ENCODE results near the gene LIN9. TPM values are rescaled to one million over a fixed set of nuclear protein-coding genes. Genes with fewer than 3 reads are reported as not detected.
A peak's percentile ranks its signal among the peaks of the same experiment; 100 is the strongest.

Gene LIN9, protein sequence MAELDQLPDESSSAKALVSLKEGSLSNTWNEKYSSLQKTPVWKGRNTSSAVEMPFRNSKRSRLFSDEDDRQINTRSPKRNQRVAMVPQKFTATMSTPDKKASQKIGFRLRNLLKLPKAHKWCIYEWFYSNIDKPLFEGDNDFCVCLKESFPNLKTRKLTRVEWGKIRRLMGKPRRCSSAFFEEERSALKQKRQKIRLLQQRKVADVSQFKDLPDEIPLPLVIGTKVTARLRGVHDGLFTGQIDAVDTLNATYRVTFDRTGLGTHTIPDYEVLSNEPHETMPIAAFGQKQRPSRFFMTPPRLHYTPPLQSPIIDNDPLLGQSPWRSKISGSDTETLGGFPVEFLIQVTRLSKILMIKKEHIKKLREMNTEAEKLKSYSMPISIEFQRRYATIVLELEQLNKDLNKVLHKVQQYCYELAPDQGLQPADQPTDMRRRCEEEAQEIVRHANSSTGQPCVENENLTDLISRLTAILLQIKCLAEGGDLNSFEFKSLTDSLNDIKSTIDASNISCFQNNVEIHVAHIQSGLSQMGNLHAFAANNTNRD
- 1 to 10 TPM; 5.0 to 9.9 (median 7.4) TPM for total RNA-seq
- polyA plus RNA-seq = 6.7 TPM
- long read RNA-seq, donor 1, transcript LIN9-201 (15 exons, 3,567 nt) = major isoform, 26 of 37 reads
- long read RNA-seq, donor 1, partial matches to known transcripts = 2 of 37 reads
- long read RNA-seq, donor 1, other reads (novel, unspliced or antisense) = 3 of 37 reads
- long read RNA-seq, donor 2, partial matches to known transcripts = 1 of 7 reads
- long read RNA-seq, donor 2, other reads (novel, unspliced or antisense) = 1 of 7 reads
- long read RNA-seq, donor 3, transcript LIN9-201 (15 exons, 3,567 nt) = major isoform, 19 of 30 reads
- long read RNA-seq, donor 3, partial matches to known transcripts = 2 of 30 reads
- long read RNA-seq, donor 3, other reads (novel, unspliced or antisense) = 3 of 30 reads
- long read RNA-seq, donor 4, transcript LIN9-201 (15 exons, 3,567 nt) = major isoform, 6 of 9 reads
- long read RNA-seq, donor 4, partial matches to known transcripts = 0 of 9 reads
- long read RNA-seq, donor 4, other reads (novel, unspliced or antisense) = 2 of 9 reads

GRCh38 chr1:226308723-226309397 lies at the start of gene LIN9:
TSS of gene LIN9 (minus strand) at chr1:226309164. CDS start at chr1:226309139, 25 bp downstream.
- H3K27ac ChIP-seq (ENCODE audit: low read length) = peak within 1 kb of the TSS; percentile 88
- under 1% methylated on average over 77 of the region's 77 CpGs for WGBS
- intact Hi-C loops (cut with DNase I) = no loop called here
- DNase-seq (peak; percentile 90 to 97 (median 96)), ATAC-seq (peak; percentile 92 to 93)
- no peaks in the 10 kb centered on the region for H3K4me1 ChIP-seq (ENCODE audit: control insufficient read depth, insufficient read depth, low read length)
- H3K4me3 ChIP-seq (ENCODE audit: low read length) = peak within 1 kb of the TSS; percentile 98
- H3K9me3 ChIP-seq (ENCODE audit: control insufficient read depth, low read length) = no peaks in the 10 kb centered on the region
- H3K27me3 ChIP-seq (ENCODE audit: control insufficient read depth, insufficient read depth) = no peaks in the 10 kb centered on the region

DNA sequence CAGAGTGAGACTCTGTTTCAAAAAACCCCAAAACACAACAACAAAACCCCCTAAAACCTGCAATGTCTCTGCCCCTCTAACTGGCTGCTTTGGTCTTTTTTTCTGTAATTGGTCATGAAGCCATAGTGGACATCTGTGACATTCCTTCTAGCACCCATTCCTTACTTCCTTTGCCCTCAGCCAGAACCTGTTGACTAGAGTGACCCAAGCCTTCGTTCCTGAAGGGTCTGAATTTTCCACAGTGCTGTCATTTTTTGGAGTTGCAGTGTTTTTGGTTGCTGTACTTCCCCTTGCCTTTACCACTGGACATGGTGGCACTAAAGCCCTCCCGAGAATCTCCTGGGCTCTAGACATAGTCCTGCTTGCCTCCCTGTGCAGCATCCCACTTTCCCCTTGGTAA lies 48.5 kb upstream of the LIN9 start:
- intact Hi-C loops (cut with DNase I) = no loop called here
- no peak overlapping the region for H3K4me3 ChIP-seq (ENCODE audit: low read length)
- H3K27ac ChIP-seq (ENCODE audit: low read length) = no peak overlapping the region
- H3K4me1 ChIP-seq (ENCODE audit: control insufficient read depth, insufficient read depth, low read length) = peaks cover 5% of the 10 kb centered on the region
- no peak for DNase-seq
- no peaks in the 10 kb centered on the region for H3K27me3 ChIP-seq (ENCODE audit: control insufficient read depth, insufficient read depth)
- H3K9me3 ChIP-seq (ENCODE audit: control insufficient read depth, low read length) = no peaks in the 10 kb centered on the region
- ATAC-seq = no peak
- 93% methylated on average over 2 of the region's 2 CpGs for WGBS

- WGBS = 65% methylated on average over 6 of the region's 6 CpGs
- Histone ChIP-seq H3K9me3 (ENCODE audit: control insufficient read depth, low read length) (no peaks in the 10 kb centered on the region), H3K27me3 (ENCODE audit: control insufficient read depth, insufficient read depth) (no peaks in the 10 kb centered on the region), H3K27ac (ENCODE audit: low read length) (peak overlapping the region; percentile 50), H3K4me3 (ENCODE audit: low read length) (no peak overlapping the region), H3K4me1 (ENCODE audit: control insufficient read depth, insufficient read depth, low read length) (peaks cover 5% of the 10 kb centered on the region)
- peak; percentile 20 to 79 (median 65) for DNase-seq
- intact Hi-C loops (cut with DNase I) = no loop called here
- peak; percentile 82 to 86 for ATAC-seq
These were observed 46.9 kb upstream of the LIN9 start for GRCh38 chr1:226355669-226356551.

GRCh38 chr1:226355016-226355415 lies 46.1 kb upstream of the LIN9 start:
- 94% methylated on average over 10 of the region's 10 CpGs for WGBS
- DNase-seq (no peak), ATAC-seq (no peak)
- Histone ChIP-seq H3K4me3 (ENCODE audit: low read length) (no peak overlapping the region), H3K9me3 (ENCODE audit: control insufficient read depth, low read length) (no peaks in the 10 kb centered on the region), H3K4me1 (ENCODE audit: control insufficient read depth, insufficient read depth, low read length) (peaks cover 5% of the 10 kb centered on the region), H3K27ac (ENCODE audit: low read length) (no peak overlapping the region), H3K27me3 (ENCODE audit: control insufficient read depth, insufficient read depth) (no peaks in the 10 kb centered on the region)
- intact Hi-C loops (cut with DNase I) = no loop called here

- intact Hi-C loops (cut with DNase I) = no loop called here
- Histone ChIP-seq H3K27me3 (ENCODE audit: control insufficient read depth, insufficient read depth) (no peaks in the 10 kb centered on the region), H3K9me3 (ENCODE audit: control insufficient read depth, low read length) (no peaks in the 10 kb centered on the region), H3K4me1 (ENCODE audit: control insufficient read depth, insufficient read depth, low read length) (peaks cover 5% of the 10 kb centered on the region), H3K27ac (ENCODE audit: low read length) (peak overlapping the region; percentile 60), H3K4me3 (ENCODE audit: low read length) (no peak overlapping the region)
- DNase-seq (no peak), ATAC-seq (peak in 1 of 2 donors; percentile 12)
- 53% methylated on average over 15 of the region's 15 CpGs for WGBS
These were observed 44.9 kb upstream of the LIN9 start for GRCh38 chr1:226353698-226354525.

DNA sequence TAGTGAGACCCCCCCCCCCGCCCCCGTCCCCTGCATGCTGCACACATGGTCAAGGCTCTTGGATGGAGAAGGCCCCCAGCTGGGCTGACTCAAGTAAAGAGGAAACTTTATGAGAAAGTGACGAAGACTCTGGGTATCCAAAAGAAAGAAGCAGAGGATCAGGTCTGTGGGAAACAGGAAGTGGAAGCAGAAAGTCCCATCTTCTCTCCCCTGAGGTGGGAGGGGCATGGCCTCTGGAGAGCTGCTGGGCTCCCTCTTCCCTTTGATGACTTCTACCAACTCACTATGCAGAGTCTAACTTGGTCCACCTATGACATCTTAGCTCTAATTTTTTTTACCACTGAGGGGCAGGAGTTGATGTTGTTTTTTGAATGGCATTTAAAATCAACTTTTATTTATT lies 42.7 kb upstream of the LIN9 start:
- Histone ChIP-seq H3K27ac (ENCODE audit: low read length) (no peak overlapping the region), H3K9me3 (ENCODE audit: control insufficient read depth, low read length) (no peaks in the 10 kb centered on the region), H3K27me3 (ENCODE audit: control insufficient read depth, insufficient read depth) (no peaks in the 10 kb centered on the region), H3K4me1 (ENCODE audit: control insufficient read depth, insufficient read depth, low read length) (peaks cover 5% of the 10 kb centered on the region), H3K4me3 (ENCODE audit: low read length) (no peak overlapping the region)
- WGBS = 80% methylated on average over 3 of the region's 3 CpGs
- ATAC-seq (no peak), DNase-seq (no peak)
- intact Hi-C loops (cut with DNase I) = no loop called here

- ATAC-seq = no peak
- H3K27me3 ChIP-seq (ENCODE audit: control insufficient read depth, insufficient read depth) = no peaks in the 10 kb centered on the region
- intact Hi-C loops (cut with DNase I) = no loop called here
- 68% methylated on average over 9 of the region's 9 CpGs for WGBS
- no peak overlapping the region for H3K27ac ChIP-seq (ENCODE audit: low read length)
- H3K4me1 ChIP-seq (ENCODE audit: control insufficient read depth, insufficient read depth, low read length) = peaks cover under 1% of the 10 kb centered on the region
- H3K9me3 ChIP-seq (ENCODE audit: control insufficient read depth, low read length) = no peaks in the 10 kb centered on the region
- no peak for DNase-seq
- no peak overlapping the region for H3K4me3 ChIP-seq (ENCODE audit: low read length)
These were observed 41.5 kb upstream of the LIN9 start for GRCh38 chr1:226350519-226350865.

DNA sequence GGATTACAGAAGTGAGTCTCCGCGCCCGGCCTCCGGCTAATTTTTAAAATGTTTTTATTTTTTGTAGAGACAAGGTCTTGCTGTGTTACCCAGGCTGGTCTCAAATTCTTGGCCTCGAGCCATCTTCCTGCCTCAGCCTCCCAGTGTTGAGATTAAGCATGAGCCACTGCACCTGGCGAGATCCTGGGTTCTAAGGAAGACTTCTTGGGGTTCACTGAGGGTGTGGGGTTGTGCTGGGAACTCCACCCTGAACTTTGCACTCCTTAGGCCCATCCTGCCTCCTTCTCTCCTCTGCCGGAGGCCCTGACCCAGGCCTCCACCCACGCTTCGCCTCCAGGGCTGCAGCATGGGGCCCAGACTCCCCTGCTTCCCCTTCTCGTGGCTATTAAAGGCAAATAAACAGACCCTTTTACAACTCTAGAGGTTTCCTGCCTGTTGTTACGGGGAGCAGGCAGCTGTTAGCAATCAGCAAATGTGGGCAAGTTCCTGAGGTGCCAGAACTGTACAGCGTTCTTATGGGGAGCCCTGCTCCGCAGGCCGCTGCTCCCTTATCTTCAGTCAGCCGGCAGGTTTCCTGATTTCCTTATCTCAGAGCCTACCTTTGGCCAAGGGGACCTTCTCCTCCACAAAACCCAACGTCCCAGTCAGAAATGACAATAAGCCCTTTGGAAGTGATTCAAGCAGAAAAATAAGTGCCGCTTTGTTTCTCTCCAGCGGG lies 41.0 kb upstream of the LIN9 start:
- Histone ChIP-seq H3K9me3 (ENCODE audit: control insufficient read depth, low read length) (no peaks in the 10 kb centered on the region), H3K27me3 (ENCODE audit: control insufficient read depth, insufficient read depth) (no peaks in the 10 kb centered on the region), H3K4me1 (ENCODE audit: control insufficient read depth, insufficient read depth, low read length) (no peaks in the 10 kb centered on the region), H3K27ac (ENCODE audit: low read length) (no peak overlapping the region), H3K4me3 (ENCODE audit: low read length) (no peak overlapping the region)
- 47% methylated on average over 18 of the region's 18 CpGs for WGBS
- DNase-seq (no peak), ATAC-seq (peak in 1 of 2 donors; percentile 28)
- intact Hi-C loops (cut with DNase I) = no loop called here

DNA sequence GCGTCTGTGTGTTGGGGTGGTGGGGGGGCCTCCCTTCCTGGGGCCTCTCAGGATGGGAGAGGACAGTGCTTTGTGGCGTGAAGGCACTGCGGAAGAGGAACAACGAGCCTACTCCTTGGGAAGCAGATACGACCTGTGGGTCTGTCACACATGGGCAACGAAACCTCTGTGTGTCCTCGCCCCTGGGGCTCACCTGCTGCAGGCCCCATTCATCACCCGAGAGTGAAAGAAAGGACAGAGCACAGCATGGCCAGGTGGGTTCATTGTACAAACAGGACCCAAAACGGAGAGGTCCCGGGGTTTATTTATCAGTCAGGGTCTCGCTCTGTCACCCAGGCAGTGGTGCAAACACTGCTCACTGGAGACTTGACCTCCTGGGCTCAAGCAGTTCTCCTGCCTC lies 40.1 kb upstream of the LIN9 start:
- intact Hi-C loops (cut with DNase I) = no loop called here
- WGBS = 91% methylated on average over 11 of the region's 11 CpGs
- Histone ChIP-seq H3K4me1 (ENCODE audit: control insufficient read depth, insufficient read depth, low read length) (no peaks in the 10 kb centered on the region), H3K9me3 (ENCODE audit: control insufficient read depth, low read length) (no peaks in the 10 kb centered on the region), H3K4me3 (ENCODE audit: low read length) (no peak overlapping the region), H3K27ac (ENCODE audit: low read length) (no peak overlapping the region), H3K27me3 (ENCODE audit: control insufficient read depth, insufficient read depth) (no peaks in the 10 kb centered on the region)
- ATAC-seq (no peak), DNase-seq (no peak)
